RCC 7860 (cell line): ENCODE results near the gene SSBP3.
A peak's percentile ranks its signal among the peaks of the same experiment; 100 is the strongest.

Experiments used
- DNase-seq: peaks from one replicate; pipeline ENCODE4 v3.0.0-alpha.2; 2015; ENCODE audit warnings: low spot score
- FAIRE-seq: peaks from 2 replicates; lab custom pipeline; 2012; peaks lifted over from hg19 to GRCh38; lab: Jason Lieb, UNC

SSBP3 gene

GRCh38 chr1:54413295-54413694 is 7.1 kb upstream of the SSBP3 start:
- DNase-seq (no peak), FAIRE-seq (no peak)

GRCh38 chr1:54410359-54410758 is 4.2 kb upstream of the SSBP3 start:
- DNase-seq (no peak), FAIRE-seq (no peak)

GRCh38 chr1:54409156-54410142 is 3.3 kb upstream of the SSBP3 start:
- DNase-seq (no peak), FAIRE-seq (no peak)

- DNase-seq (peak; percentile 59), FAIRE-seq (peak; percentile 85)
These were observed 2.2 kb upstream of the SSBP3 start for GRCh38 chr1:54408147-54409066.

- FAIRE-seq = peak; percentile 86
These were observed 1.4 kb upstream of the SSBP3 start for GRCh38 chr1:54407404-54408146.

GRCh38 chr1:54407154-54407403 is 885 bp upstream of the SSBP3 start:
- no peak for FAIRE-seq

More at GRCh38 chr1:54407404-54408146, 1.4 kb upstream of the SSBP3 start:
- peak; percentile 70 for DNase-seq

GRCh38 chr1:54405898-54406293 is 298 bp downstream of the SSBP3 start:
- DNase-seq (no peak), FAIRE-seq (no peak)

More at GRCh38 chr1:54407154-54407403, 885 bp upstream of the SSBP3 start:
- no peak for DNase-seq

- DNase-seq = no peak
- FAIRE-seq = no peak
These were observed 976 bp downstream of the SSBP3 start for GRCh38 chr1:54404939-54405897.

GRCh38 chr1:54404263-54404662 is 1.9 kb downstream of the SSBP3 start:
- DNase-seq (no peak), FAIRE-seq (no peak)

- FAIRE-seq (peak; percentile 83), DNase-seq (peak; percentile 81)
These were observed 2.4 kb downstream of the SSBP3 start for GRCh38 chr1:54403808-54404261.

- no peak for DNase-seq
- no peak for FAIRE-seq
These were observed 2.8 kb downstream of the SSBP3 start for GRCh38 chr1:54403405-54403804.

GRCh38 chr1:54402896-54403295 is 3.3 kb downstream of the SSBP3 start:
- DNase-seq (peak; percentile 84), FAIRE-seq (peak; percentile 91)

GRCh38 chr1:54401799-54402198 is 4.4 kb downstream of the SSBP3 start:
- DNase-seq (no peak), FAIRE-seq (no peak)

- DNase-seq = no peak
- no peak for FAIRE-seq
These were observed 5.9 kb downstream of the SSBP3 start for GRCh38 chr1:54400329-54400728.

- DNase-seq (no peak), FAIRE-seq (no peak)
These were observed 6.4 kb downstream of the SSBP3 start for GRCh38 chr1:54399765-54400164.

- FAIRE-seq (no peak), DNase-seq (no peak)
These were observed 7.1 kb downstream of the SSBP3 start for GRCh38 chr1:54398963-54399528.

GRCh38 chr1:54397980-54398379 is 8.2 kb downstream of the SSBP3 start:
- FAIRE-seq (no peak), DNase-seq (no peak)

- DNase-seq (no peak), FAIRE-seq (no peak)
These were observed 9.1 kb downstream of the SSBP3 start for GRCh38 chr1:54397090-54397591.

GRCh38 chr1:54396261-54396933 is 9.8 kb downstream of the SSBP3 start:
- DNase-seq (no peak), FAIRE-seq (no peak)
